ENCODE measurements around the gene XCR1. TPM values are rescaled to one million over a fixed set of nuclear protein-coding genes. Genes with fewer than 3 reads are reported as not detected.

XCR1 gene
- total and polyA plus RNA-seq, 2 donors (not counting 1 experiment from before 2014, with no cell fraction given): 0.01 TPM; not detected in 1

DNA sequence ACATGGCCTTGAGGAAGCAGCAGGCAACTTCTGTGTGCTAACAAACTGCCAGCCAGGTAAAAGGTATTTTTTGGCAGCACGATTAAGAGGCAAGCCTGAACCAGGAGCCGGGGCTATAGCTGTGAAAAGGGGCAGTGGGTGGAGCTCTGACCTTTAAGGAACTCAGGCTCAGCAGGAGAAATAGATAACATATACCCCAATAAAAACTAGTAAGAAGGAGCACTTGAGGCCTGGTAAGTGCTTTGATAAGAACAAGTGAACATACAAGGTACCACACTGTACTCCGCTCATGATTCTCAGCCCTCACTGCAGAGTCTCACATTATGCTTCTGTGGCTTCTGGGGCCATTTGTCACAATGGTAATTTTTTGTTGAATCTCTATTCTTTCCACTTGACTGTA is 37.1 kb downstream of the XCR1 start:
- WGBS (ENCODE audit: insufficient coverage): no CpG with 5 or more reads among the region's 3 CpGs
- POLR2A ChIA-PET: no interaction called here

DNA sequence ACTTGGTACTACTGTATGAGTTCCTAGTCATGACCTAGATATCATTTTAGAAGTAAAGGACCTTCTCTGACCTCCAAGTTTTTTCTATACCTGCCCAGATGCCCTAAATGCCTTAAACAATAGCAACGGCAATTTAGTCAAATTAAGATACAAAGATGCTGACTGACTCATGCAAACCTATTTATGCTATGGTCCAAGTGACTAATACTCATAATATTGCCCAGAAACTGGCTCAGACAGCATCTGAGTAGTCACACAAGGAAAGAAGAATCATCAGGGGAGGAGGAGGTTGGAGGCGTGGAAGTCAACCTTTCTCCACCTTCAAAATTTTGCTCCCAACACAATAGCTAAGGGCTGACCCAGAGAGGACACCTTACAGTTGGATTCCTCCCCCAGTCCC is 38.5 kb downstream of the XCR1 start:
- H3K27me3 ChIP-seq (replicated peaks in 1 of 4; ENCODE audit: control extremely low read depth in 1 of 4, control insufficient read depth in 3 of 4, insufficient read depth in 4 of 4, low read length in 3 of 4): no peaks in the 10 kb centered on the region
- Mint-ChIP-seq H3K9me3 (ENCODE audit: insufficient read depth) (no peaks in the 10 kb centered on the region), H3K4me1 (peaks cover 36% of the 10 kb centered on the region), H3K4me3 (no peak overlapping the region), H3K27ac (no peak overlapping the region), H3K27me3 (no peaks in the 10 kb centered on the region)
- H3K9ac ChIP-seq (ENCODE audit: low read length): no peak overlapping the region
- ChIA-PET CTCF (interaction anchor here (1.3 kb wide), 1 partner anchor 10 kb away, joined by 3 read pairs; no protein-coding TSS in a partner anchor), POLR2A (interaction anchor here (0.7 kb wide), 1 partner anchor 315 kb away, joined by 3 read pairs; no protein-coding TSS in a partner anchor)
- peaks cover 17 to 27% of the 10 kb centered on the region in 2 donors for H3K4me1 ChIP-seq (ENCODE audit: control insufficient read depth in 2 of 2, insufficient read depth in 2 of 2, low read length in 2 of 2)
- H3K79me2 ChIP-seq (ENCODE audit: control insufficient read depth, insufficient read depth, low read length): peaks cover 39% of the 10 kb centered on the region
- TF ChIP-seq CTCF (IDR thresholded peaks at IDR 0.05): no peak
- no peak for TF ChIP-seq EZH2 (IDR thresholded peaks at IDR 0.05; ENCODE audit: borderline replicate concordance, insufficient read depth, low read depth, low read length, poor library complexity, severe bottlenecking)
- no peak overlapping the region for H3K4me3 ChIP-seq (ENCODE audit: control extremely low read depth in 1 of 5, extremely low read depth in 1 of 5, insufficient read depth in 1 of 5, low read depth in 2 of 5, low read length in 4 of 5)
- H3K36me3 ChIP-seq (replicated peaks in 1 of 2; ENCODE audit: control extremely low read depth in 1 of 2, control insufficient read depth in 1 of 2, extremely low read depth in 1 of 2, insufficient read depth in 2 of 2, low read length in 1 of 2): peaks cover 0 to 13% of the 10 kb centered on the region in 2 experiments
- no peak overlapping the region for H3K4me2 ChIP-seq (replicated peaks; ENCODE audit: low read depth, low read length, poor library complexity, severe bottlenecking)
- DNase-seq (no peak), ATAC-seq (ENCODE audit: low read depth) (no peak)
- WGBS (ENCODE audit: insufficient coverage): no CpG with 5 or more reads among the region's 2 CpGs
- H4K20me1 ChIP-seq (ENCODE audit: control insufficient read depth, insufficient read depth, low read length, poor library complexity, severe bottlenecking): peaks cover 26% of the 10 kb centered on the region
- no peaks in the 10 kb centered on the region for H3K9me3 ChIP-seq (ENCODE audit: control extremely low read depth in 1 of 3, control insufficient read depth in 2 of 3, insufficient read depth in 1 of 3, low read length in 2 of 3)
- intact Hi-C loops (cut with micrococcal nuclease): no loop called here
- no peak overlapping the region for H2AFZ ChIP-seq (ENCODE audit: insufficient read depth, low read depth, low read length, poor library complexity, severe bottlenecking)
- H3K27ac ChIP-seq (ENCODE audit: low read length in 2 of 2): no peak overlapping the region

More for the DNA sequence above, 37.1 kb downstream of the XCR1 start:
- no peak for ATAC-seq (ENCODE audit: low read depth)
- Histone ChIP-seq H3K9me3 (ENCODE audit: control extremely low read depth in 1 of 3, control insufficient read depth in 2 of 3, insufficient read depth in 1 of 3, low read length in 2 of 3) (no peaks in the 10 kb centered on the region), H3K4me3 (ENCODE audit: control extremely low read depth in 1 of 5, extremely low read depth in 1 of 5, insufficient read depth in 1 of 5, low read depth in 2 of 5, low read length in 4 of 5) (no peak overlapping the region), H3K27ac (ENCODE audit: low read length in 2 of 2) (no peak overlapping the region), H2AFZ (ENCODE audit: insufficient read depth, low read depth, low read length, poor library complexity, severe bottlenecking) (no peak overlapping the region), H3K9ac (ENCODE audit: low read length) (no peak overlapping the region), H3K4me1 (ENCODE audit: control insufficient read depth in 2 of 2, insufficient read depth in 2 of 2, low read length in 2 of 2) (peaks cover 21 to 40% of the 10 kb centered on the region in 2 donors), H4K20me1 (ENCODE audit: control insufficient read depth, insufficient read depth, low read length, poor library complexity, severe bottlenecking) (peaks cover 26% of the 10 kb centered on the region), H3K27me3 (replicated peaks in 1 of 4; ENCODE audit: control extremely low read depth in 1 of 4, control insufficient read depth in 3 of 4, insufficient read depth in 4 of 4, low read length in 3 of 4) (no peaks in the 10 kb centered on the region), H3K79me2 (ENCODE audit: control insufficient read depth, insufficient read depth, low read length) (peaks cover 42% of the 10 kb centered on the region), H3K4me2 (replicated peaks; ENCODE audit: low read depth, low read length, poor library complexity, severe bottlenecking) (no peak overlapping the region), H3K36me3 (replicated peaks in 1 of 2; ENCODE audit: control extremely low read depth in 1 of 2, control insufficient read depth in 1 of 2, extremely low read depth in 1 of 2, insufficient read depth in 2 of 2, low read length in 1 of 2) (peaks cover 0 to 2% of the 10 kb centered on the region in 2 experiments)
- Mint-ChIP-seq H3K4me1 (peaks cover 43% of the 10 kb centered on the region), H3K27me3 (no peaks in the 10 kb centered on the region), H3K27ac (no peak overlapping the region), H3K4me3 (no peak overlapping the region), H3K9me3 (ENCODE audit: insufficient read depth) (no peaks in the 10 kb centered on the region)
- no peak for TF ChIP-seq EZH2 (IDR thresholded peaks at IDR 0.05; ENCODE audit: borderline replicate concordance, insufficient read depth, low read depth, low read length, poor library complexity, severe bottlenecking)
- TF ChIP-seq CTCF (IDR thresholded peaks at IDR 0.05): no peak
- CTCF ChIA-PET: no interaction called here
- intact Hi-C loops (cut with micrococcal nuclease): no loop called here
- no peak for DNase-seq

All from B cell (primary cell).